HPDE6-E6E7 (cell line): Measurements from ENCODE around the gene EXOC4.

Experiments used
- DNase-seq: peaks from one replicate; pipeline ENCODE4 v3.0.0; 2011; ENCODE audit warnings: missing footprints; ENCODE audit errors: extremely low spot score

The EXOC4 gene

DNA sequence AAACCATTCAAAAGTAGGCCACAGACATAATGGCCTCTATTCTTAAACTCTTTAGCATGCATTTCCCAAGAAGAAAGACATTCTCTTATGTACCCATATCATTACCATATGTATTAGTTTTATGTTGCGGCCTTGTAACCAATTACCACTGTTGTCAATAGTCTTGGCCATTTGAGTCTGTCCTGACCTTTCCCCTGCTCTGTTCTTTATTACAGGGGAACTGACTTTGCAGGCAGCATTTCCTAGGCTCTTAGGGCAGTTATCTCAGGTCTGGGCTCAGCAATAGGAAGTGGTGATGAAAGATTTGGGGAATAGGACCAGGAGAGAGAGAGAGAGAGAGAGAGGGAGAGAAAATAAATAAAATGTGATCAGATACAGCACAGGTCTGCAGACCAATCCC is 679.7 kb downstream of the EXOC4 start:
- no peak for DNase-seq

DNA sequence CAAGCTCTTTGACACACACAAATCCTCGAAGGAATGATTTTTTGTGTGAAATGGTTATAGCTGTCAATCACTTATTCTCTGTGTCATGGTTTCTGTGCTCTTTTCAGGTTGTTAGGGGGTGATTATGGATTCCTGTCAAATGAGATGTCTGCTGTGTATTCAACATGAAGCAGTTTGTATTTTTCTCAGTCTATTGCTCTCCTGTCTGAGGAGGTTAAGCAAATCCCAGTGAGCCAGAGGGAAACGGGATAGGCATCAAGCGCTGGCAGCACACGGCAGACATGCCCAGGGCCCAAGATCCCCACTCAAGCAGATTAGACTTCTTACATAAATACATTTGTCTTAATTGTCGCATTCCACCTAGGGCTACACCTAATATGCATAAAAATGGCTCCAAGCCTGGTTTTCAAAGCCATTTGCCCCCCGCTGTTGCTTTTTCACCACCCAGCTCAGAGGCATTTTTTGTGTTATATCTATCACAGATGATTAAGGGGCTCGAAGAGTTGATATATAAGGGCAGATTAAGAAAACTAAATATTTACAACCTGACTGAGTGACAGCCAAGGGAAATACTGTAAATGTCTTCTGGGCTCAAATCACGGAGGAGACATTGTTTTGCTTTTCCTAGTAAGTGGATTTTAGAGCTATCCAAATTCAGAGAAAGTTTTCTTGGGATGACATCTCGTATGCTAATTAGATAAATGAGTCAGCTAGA is 681.5 kb downstream of the EXOC4 start:
- no peak for DNase-seq

DNA sequence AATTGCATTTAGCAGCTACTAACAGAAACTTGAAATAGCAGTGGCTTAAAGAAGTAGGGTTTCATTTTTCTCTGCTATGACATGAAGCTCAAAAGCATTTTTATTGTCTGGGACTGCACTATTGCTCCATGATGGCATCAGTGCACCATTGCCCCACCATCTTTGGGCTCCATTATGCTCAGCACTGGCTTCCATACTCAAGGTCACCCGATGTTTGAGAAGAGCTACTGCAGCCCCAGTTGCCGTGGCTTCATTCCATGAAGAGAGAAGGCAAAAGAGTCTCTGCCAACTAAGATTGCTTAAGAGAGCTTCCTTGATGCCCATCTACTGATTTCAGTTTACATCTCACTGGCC is 682.1 kb downstream of the EXOC4 start:
- no peak for DNase-seq

DNA sequence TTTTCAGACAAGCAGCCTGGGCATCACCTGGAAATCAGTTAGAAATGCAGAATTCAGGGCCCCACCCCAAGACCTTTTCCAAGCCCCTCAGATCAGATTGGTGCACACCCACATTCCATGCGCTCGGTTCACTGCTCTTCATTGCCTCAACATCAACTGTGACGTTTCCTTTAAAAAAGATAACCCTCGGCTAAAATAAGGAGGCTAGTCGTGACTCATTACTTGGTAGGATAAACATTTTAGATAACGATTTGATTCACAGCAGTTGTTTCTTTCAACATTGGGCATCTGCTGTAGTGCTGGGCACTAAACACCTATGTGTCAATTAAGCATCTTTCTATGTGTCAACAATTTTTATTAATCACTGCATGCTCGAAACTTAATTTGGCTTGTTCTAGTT is 683.2 kb downstream of the EXOC4 start:
- peak; percentile 4 for DNase-seq

DNA sequence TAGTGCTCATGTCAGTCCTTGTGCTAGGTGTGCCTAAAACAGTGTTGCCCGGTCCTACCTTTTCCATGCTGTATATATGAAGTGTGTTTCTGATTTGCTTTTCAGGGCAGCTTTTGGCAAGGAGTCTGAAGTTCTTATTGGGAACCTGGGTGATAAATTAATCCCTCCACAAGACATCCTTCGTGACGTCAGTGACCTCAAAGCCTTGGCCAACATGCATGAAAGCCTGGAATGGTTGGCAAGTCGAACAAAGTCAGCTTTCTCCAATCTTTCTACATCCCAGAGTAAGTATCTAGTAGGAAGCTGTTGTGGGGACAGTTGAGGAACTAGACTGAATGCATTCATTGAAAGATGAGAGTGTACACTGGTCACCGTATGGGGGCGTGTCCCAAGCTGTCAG is 684.9 kb downstream of the EXOC4 start:
- no peak for DNase-seq

DNA sequence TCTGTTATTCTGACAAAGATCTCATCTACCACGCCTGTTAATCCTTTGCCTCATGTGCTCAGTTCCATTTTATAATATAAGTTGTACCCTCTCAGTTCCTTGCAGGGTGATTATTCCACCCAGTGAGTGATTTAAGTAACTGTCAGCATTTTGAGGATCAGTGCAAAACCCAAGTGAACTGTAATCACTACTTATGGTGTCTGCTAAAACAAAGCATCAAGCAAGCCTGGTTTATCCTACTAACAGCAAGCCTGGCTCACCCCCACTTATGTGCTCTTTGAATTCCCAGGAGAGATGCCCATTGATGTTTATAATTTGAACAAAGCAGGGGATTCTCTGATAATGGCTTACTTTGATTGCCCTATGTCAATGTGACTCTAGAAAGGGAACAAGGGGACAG is 687.5 kb downstream of the EXOC4 start:
- no peak for DNase-seq

DNA sequence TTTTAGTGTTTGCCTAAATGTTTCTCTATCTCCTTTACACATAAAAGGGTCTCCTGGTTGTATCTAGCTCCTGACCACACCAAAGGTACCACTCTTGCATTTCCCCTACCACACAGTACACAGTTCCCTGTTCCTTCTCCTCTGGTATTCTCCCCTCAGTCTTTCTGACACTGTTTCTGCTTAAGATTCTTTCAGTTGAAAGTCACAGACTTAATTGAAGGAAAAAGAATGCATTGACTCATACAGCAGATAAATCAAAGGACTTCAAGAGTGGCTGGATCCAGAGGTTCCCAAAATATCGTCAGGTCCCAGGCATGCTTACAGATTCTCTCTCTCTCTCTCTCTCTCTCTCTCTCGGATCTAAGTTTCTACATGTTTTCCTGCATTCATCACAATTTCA is 688.6 kb downstream of the EXOC4 start:
- no peak for DNase-seq

DNA sequence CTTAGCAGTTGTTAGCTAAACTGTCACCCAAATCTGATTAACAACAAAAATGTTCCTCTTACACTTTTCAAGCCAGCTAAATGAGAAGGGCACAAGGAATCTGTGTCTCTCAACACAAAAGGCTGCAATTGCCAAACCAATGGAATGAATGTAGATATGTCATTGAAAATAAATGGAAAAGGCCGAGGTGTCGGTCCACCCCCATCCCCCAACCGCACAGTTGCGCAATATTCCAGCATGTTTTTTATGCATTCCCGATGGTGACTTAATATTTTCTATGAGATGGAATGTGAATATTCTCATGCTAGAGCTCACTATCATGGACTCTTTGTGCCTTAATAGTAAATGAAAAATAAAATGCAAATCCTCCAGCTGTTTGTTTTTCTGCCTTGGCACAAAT is 692.6 kb downstream of the EXOC4 start:
- DNase-seq, result no peak

DNA sequence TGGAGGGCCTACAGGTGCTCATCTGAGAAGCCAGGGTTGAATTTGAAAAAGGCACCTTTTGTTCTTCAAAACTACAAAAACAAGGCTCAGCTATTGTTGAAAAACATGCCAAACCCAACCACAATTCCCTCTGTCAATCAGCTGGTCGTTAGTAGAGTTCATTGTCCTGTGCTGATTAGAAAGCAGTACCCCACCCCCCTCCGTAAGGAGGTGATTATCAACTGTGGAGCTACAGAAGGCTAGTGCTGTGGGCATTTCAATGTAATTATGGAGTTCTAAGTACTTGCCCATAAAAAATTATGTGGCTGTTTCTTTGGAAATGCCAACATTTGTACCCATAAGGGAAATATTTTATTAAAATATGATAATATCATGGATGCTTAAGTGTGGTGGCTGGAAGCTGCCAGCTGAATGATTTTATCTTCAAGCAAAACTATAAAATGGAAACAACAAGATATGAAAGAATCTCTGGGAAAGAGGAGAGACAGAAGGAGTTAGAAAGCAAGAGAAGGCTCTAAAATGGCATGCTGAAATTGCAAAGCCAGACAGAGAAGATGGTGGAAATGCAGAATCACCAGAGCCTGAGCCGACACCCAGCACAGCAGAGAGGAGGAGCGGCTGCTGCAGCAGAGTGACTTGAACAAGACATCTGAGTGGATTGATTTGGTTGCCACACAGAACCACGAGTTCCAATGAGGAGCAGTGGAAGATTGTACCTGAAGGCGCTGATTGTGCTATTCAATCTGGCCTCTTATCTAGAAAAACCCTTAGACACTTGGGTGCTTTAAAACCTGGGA is 694.8 kb downstream of the EXOC4 start:
- no peak for DNase-seq

DNA sequence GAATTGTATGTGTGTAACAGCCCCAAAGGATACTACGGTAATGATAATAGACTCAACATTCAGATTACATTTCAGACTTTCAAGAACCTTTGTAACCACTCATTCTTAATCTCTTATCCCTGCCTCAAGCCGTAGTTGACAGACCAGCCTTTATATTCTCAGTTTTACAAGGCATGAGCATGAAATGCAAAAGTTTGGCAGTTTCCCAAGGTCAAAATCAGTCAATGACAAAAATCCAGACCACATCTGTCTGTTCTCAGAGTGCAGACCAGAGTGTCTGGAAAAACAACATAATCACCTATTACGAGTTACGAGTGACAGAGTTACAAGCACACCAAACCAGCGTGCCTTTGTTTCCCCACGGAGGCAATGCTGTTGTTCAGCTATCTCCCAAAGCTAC is 695.7 kb downstream of the EXOC4 start:
- no peak for DNase-seq

DNA sequence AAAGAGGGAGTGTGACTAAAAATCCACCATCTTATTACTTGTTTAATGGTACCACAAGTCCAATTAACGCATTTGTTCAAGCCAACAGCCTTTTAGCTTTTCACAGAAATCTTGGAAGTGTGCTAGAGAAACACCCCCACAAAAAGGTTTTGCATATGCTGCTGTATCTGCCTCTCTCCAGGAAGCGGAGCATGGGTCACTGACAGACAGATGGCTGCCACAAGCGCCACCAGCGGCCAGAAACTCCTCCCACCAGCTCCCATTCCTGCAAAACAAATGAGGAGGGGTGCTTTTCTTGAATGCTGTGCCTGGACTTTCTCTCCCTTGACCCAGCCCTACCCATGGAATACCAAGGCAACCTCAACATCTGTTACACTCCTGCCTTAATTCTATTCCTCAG is 698.0 kb downstream of the EXOC4 start:
- DNase-seq, result no peak

DNA sequence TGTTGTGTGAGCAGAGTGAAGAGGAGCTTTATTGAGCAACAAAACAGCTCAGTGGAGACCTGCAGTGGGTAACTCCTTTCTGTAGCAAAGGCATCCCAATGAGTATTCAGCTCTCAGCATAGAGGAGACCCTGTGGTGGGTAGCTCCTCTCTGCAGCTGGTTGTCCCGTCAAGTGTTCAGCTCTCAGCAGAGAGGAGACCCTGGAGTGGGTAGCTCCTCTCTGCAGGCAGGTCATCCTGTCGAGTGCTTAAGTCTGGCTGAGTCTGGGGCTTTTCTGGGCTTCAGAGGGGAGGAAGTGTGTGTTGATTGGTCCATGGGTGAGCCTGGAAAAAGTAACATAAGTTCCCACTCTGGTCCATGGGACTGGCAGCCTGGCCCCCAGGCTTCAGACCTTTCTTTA is 702.3 kb downstream of the EXOC4 start:
- no peak for DNase-seq

DNA sequence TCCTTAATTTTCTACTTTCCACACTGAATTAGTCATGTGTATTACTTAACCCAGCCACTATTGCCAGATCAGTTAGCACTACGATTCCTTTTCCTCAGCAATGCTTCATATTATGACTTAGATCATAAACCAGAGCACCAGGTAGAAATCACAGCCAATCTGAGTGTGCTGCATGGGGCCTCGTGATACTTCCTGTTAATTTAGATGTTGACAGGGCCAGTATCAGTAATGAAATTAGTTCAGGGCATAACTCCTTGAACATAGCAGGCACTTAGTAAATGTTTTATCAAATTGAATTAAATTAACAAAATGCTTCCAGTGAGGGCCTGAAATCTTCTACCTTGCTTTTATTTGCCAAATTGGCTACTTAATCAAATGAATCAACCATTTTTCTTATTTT is 705.0 kb downstream of the EXOC4 start:
- no peak for DNase-seq

DNA sequence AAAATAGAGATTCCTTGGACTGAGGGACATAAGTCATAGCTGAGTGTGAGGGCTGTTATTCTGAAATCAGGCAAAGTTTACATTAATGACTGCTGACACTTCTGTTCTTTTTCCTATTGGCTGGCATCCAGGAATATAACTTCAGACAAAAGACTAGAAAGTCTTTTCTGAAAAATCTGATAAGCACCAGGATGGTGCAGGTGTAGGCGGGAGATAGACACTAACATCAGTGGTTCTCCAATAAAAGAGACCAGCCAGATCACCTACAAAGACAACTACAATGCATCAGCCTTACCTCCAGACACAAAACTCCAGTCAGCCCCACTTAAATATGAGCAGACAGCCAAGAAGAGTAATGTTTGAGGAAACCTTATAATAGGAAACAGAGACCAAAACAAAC is 705.9 kb downstream of the EXOC4 start:
- DNase-seq, result no peak

DNA sequence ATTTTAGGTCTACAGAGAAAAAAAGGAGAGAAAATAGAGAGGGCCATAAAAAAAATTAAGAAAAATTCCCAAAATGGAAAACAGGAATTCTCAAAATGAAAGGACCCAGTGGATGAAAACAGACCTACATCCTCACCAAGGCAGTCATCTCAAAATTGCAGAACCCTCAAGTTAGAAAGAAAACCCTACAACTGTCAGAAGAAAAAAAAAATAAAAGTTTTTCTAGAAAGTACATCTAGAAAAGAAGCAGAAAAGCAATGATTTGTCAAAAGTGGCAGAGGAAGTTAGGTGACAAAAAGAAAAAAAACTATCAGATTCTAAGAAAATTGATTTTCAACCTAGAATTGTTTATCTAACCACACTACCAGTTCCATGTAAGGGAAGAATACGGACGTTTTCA is 706.6 kb downstream of the EXOC4 start:
- no peak for DNase-seq

DNA sequence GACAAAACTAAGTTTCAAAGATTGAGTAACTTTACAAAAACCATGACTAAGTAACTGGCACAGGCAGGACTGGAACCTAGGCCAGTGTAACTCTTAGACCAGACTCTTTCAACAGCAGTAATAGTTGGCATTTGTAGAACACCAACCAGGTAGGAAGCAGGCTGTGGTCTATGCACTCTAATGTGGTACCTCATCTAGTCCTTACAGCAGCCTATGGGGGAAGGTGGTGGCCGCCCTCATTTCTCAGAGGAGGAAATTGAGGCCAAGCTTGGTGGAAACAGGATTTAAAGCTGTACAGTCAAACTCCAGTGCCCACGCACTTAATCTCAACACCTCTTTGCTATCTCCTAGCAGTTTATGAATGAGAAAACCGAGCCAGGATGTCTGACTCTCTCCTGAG is 708.8 kb downstream of the EXOC4 start:
- no peak for DNase-seq

DNA sequence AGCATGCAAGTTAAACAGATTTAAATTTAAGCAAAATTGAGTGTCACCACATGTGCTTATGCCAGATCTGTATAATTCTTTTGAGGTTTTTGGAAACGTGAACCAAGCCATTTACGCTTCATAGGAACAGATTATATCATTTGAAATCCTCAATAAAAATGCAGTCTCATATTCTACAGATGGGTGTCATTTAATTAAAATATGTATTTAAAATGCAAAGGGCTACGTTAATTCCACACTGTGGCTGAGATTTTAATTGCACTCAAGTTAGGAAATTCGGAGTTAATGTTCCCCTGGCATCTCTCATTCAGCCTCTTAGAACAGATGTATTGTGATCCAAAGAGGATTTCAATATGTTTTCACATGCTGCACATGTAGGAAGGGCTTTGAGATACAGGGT is 709.8 kb downstream of the EXOC4 start:
- DNase-seq, result no peak

DNA sequence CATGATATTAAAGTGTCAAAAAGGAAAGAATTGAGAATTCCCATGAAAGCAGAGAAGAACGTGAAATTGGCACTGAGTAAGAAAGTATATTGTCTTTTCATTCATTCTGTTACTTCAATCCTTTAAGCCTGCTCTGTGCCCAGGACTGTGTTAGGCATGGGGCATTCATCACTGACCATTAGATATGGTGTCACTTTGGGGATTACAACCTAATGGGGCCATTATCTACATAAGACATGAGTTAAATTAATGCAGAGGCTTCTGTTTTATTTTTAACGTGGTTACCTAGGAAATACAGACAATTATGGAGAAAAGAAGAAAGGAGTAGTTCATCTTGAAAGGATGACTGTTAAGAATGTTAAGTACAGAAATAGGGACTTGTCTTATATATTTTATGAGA is 710.8 kb downstream of the EXOC4 start:
- no peak for DNase-seq

DNA sequence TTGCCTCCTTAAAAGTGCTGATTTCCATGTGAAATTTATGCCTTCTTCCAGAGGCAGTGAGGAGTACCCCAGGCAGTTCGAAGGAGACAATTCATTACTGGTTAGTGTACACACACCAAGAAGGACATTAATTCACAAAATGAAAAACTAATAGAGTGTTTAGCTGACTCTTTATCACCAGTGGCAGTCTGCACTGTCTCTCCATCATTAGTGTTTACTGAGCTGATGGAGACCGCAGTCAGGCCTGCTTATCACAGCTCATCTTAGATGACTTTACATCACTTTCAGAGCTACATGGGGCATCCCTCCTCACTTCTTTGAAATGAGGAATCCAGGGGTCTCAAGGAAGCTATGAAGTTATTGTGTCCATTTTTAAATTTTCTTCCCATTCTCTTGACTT is 718.7 kb downstream of the EXOC4 start:
- no peak for DNase-seq

DNA sequence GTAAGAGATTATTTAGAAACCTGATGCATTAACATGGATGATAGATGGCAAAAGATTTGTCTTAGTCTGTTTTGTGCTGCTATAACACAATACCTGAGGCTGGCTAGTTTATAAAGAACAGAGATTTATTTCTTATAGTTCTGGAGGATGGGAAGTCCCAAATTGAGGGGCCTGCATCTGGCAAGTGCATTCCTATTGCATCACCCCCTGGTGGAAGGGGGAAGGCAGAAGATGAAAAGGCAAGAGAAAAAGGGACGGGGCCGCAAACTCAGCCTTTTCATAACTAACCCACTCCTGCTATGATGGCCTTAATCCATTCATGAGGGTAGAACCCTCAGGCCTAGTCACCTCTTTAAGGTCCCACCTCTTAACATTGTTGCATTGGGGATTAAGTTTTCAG is 720.8 kb downstream of the EXOC4 start:
- no peak for DNase-seq

DNA sequence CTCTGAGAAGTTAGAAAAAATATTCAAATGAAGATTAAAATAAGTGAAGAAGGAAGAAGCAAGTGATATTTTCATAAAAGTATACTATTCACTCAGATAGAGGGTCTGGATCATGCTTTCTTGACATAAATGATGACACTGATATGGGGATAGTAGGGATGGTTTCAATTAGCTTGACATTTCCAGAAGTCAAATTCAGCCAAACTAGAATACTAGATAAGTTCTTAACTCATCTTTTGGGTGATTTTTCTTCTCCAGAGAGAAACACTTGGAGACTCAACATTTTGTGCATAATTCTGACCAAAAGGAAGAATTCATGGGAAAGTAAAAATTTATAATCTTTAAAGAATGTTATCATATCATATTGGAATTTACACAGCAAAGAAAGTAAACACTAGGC is 722.3 kb downstream of the EXOC4 start:
- DNase-seq, result no peak

DNA sequence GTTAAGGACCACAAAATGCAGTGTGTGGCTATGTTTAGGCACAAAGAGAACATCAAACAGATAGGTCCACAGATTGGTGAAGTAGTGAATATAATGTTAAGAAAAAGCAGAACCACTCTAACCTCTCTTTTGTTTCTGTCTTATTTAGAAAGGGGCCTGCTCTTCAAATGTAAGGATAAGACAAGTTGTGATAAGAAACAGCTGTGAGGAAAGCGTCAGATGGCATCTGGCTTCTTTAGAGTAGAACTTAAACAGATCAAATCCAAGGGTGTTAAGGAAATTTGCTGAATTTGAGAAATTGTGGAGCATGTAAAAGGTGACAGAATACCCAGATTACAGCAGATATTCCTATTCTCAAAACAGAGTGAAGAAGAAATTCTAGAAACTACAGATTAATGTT is 723.3 kb downstream of the EXOC4 start:
- no peak for DNase-seq

DNA sequence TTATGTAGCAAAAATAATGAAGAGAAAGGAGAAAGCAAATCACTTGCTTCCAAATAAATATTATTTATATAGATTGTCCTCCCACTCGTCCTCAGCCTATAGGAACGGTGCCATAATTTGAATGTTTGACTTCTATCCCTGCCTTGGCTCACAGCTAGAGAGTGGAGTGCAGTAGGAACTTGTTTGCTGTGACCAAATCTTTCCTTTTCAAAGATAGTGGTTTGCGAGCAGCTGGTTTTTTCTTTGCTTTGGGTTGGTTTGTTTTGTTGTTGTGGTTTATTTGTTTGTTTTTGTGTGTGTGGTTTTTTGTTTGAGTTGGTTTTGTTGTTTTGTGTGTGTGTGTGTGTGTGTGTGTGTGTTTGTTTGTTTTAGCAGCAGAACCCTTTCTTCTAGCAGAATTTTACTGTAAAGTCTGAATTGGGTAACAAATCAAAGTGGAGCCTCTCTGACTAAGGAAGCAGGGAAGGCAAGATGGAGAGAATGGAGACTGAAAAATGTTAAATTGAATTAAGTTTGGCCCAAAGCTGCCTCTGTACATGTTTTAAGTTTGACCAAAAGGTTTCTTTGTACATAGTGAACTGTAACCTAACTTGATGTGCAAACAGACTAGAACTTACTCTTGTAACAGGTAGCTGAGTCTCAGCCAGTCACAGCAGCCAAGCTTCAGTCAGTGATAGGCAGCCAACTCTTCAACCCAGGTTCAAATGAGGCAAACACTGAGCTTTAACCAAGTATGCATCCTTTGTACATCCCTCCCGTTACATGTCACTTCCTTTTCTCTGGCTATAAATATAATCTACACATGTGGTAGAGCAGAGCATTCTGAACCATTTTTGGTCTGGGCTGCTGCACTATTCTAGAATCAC is 724.8 kb downstream of the EXOC4 start:
- no peak for DNase-seq
